DMS114 treated with DMSO at 0.1 percent for 48 hours (cell line): ENCODE measurements around the gene PROSER3.
"Not testable (repeated sequence)": the region's sequence is repeated elsewhere in the genome, so short reads cannot be mapped to it uniquely, and the experiment has no call there.

Experiments used
- DNase-seq: peaks from one replicate; lab custom pipeline; 2025; ENCODE audit not compliant: unreplicated experiment; lab: John Stamatoyannopoulos, UW

Gene PROSER3

GRCh38 chr19:35789978-35790944, 32.3 kb downstream of the PROSER3 start:
- no peak for DNase-seq

- DNase-seq, result no peak
These were observed 33.2 kb downstream of the PROSER3 start for GRCh38 chr19:35790981-35791813.

GRCh38 chr19:35791814-35792279, 33.9 kb downstream of the PROSER3 start:
- DNase-seq, result no peak

GRCh38 chr19:35792312-35792711, 34.3 kb downstream of the PROSER3 start:
- DNase-seq, result no peak

GRCh38 chr19:35792888-35793287, 34.9 kb downstream of the PROSER3 start:
- no peak for DNase-seq

GRCh38 chr19:35793381-35794165, 35.6 kb downstream of the PROSER3 start:
- no peak for DNase-seq

GRCh38 chr19:35795564-35795963, 37.6 kb downstream of the PROSER3 start:
- DNase-seq, result not testable (repeated sequence)

- DNase-seq, result no peak
These were observed 38.9 kb downstream of the PROSER3 start for GRCh38 chr19:35796645-35797542.

- no peak for DNase-seq
These were observed 39.7 kb downstream of the PROSER3 start for GRCh38 chr19:35797663-35798062.

- DNase-seq, result no peak
These were observed 43.9 kb downstream of the PROSER3 start for GRCh38 chr19:35801828-35802227.

GRCh38 chr19:35805526-35806102, 47.6 kb downstream of the PROSER3 start:
- no peak for DNase-seq

- no peak for DNase-seq
These were observed 48.6 kb downstream of the PROSER3 start for GRCh38 chr19:35806597-35806996.

GRCh38 chr19:35807633-35808032, 49.7 kb downstream of the PROSER3 start:
- no peak for DNase-seq

- no peak for DNase-seq
These were observed 53.6 kb downstream of the PROSER3 start for GRCh38 chr19:35811317-35812219.

- no peak for DNase-seq
These were observed 54.5 kb downstream of the PROSER3 start, which contains the start of gene PRODH2 for GRCh38 chr19:35812220-35813042. Gene PRODH2, minus strand, starts transcription at chr19:35812845. Its CDS starts 40 bp downstream, at chr19:35812805.

- DNase-seq, result no peak
These were observed 55.3 kb downstream of the PROSER3 start for GRCh38 chr19:35813043-35813890.

GRCh38 chr19:35816262-35816661, 58.3 kb downstream of the PROSER3 start:
- DNase-seq, result no peak
